Testis (tissue), 2 donors: ENCODE data around the gene HOXA5.

Source experiments
- CTCF ChIP-seq, 3 experiments: fragments of 450-650 bp in 2 of 3; fragments of 200-600 bp in 1 of 3; sonication (generic) in 1 of 3; IDR thresholded peaks; one replicate each; pipeline ENCODE4 v1.5.1; 2016 to 2019; ENCODE audit warnings: antibody characterized with exemption in 3 of 3, mild to moderate bottlenecking in 2 of 3, moderate library complexity in 1 of 3
- POLR2A ChIP-seq: fragments of 450-650 bp; IDR thresholded peaks from one replicate; pipeline ENCODE4 v1.6.1; 2017; ENCODE audit warnings: antibody characterized with exemption, mild to moderate bottlenecking, moderate library complexity

GRCh38 chr7:27176524-27176845 is 33.0 kb upstream of the HOXA5 start:
- TF ChIP-seq CTCF (IDR thresholded peaks at IDR 0.05) (no peak), POLR2A (no peak)
